Epithelial cell of esophagus (primary cell): Measurements from ENCODE around the gene IKZF2.

Experiments used
- DNase-seq: peaks from one replicate; pipeline ENCODE4 v3.0.0; 2010; ENCODE audit warnings: low read depth
- H3K4me3 ChIP-seq: 2 replicates; pipeline ENCODE4 v1.5.1; 2011; ENCODE audit warnings: mild to moderate bottlenecking, low read length, control low read depth
- TF ChIP-seq, protein P1 (sequence below): IDR thresholded peaks from 2 replicates; pipeline ENCODE4 v1.5.1; 2011; ENCODE audit warnings: low read depth, mild to moderate bottlenecking, low read length, control low read depth, inconsistent platforms; ENCODE audit not compliant: insufficient read depth; ENCODE audit errors: missing control alignments

Gene IKZF2

DNA sequence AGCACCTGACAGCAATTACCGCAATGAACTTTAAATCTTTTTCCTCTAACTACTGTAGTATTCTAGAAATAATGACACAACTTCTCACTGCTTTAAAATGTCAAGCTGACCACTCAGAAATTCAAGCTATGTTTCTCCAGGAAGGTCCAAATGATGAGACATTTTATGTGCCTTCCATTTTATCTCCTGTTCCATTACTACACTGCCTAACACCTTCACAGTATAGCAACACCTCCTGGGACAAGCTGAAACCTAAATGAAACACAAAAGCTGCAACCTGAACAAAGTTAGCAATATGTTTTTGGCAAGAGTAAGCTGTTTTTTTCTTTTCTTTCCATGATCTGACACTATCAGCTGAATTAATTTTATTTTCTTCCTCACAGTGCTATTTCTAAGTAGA, 81.9 kb downstream of the IKZF2 start:
- no peak for DNase-seq
- no peak overlapping the region for H3K4me3 ChIP-seq
- TF ChIP-seq, protein P1, sequence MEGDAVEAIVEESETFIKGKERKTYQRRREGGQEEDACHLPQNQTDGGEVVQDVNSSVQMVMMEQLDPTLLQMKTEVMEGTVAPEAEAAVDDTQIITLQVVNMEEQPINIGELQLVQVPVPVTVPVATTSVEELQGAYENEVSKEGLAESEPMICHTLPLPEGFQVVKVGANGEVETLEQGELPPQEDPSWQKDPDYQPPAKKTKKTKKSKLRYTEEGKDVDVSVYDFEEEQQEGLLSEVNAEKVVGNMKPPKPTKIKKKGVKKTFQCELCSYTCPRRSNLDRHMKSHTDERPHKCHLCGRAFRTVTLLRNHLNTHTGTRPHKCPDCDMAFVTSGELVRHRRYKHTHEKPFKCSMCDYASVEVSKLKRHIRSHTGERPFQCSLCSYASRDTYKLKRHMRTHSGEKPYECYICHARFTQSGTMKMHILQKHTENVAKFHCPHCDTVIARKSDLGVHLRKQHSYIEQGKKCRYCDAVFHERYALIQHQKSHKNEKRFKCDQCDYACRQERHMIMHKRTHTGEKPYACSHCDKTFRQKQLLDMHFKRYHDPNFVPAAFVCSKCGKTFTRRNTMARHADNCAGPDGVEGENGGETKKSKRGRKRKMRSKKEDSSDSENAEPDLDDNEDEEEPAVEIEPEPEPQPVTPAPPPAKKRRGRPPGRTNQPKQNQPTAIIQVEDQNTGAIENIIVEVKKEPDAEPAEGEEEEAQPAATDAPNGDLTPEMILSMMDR, result no peak

DNA sequence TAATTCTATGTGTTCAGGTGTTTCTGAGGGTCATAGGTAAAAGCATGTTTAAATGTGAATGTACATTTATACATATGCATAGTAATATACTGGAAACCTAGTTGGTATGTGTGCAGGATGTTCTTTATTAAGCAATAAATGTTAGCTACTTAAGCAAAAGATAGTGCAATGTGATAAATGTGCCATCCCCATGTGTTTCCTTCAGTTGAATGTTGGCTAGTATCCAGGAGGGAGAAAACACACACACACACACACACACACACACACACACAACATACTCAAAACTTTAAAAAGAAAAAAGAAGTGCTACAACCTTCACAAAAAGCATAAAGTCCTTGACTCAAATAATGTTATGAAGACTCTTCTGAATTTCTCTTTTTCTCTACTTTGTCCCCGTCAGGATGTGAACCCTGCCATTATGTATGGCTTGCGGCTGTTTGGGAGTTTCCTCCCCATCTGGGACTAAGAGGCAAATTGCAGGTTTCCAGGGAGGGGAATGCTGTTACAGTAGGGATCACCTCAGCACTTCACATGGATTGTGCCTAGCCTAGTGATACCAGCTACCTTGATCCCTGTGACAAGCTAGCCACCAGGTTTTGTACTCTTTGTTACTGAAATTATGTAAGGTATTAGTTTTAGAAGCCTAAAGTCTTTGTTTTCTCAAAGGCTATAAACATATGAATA, 82.6 kb downstream of the IKZF2 start:
- TF ChIP-seq, protein P1, result no peak
- no peak for DNase-seq
- no peak overlapping the region for H3K4me3 ChIP-seq

GRCh38 chr2:213067888-213068287, 83.5 kb downstream of the IKZF2 start:
- H3K4me3 ChIP-seq, result no peak overlapping the region
- DNase-seq, result peak; percentile 48

GRCh38 chr2:213066443-213066743, 85.0 kb downstream of the IKZF2 start:
- TF ChIP-seq, protein P1, result no peak
- H3K4me3 ChIP-seq, result peak overlapping the region; percentile 34

More at GRCh38 chr2:213067888-213068287, 83.5 kb downstream of the IKZF2 start:
- TF ChIP-seq, protein P1, result no peak

DNA sequence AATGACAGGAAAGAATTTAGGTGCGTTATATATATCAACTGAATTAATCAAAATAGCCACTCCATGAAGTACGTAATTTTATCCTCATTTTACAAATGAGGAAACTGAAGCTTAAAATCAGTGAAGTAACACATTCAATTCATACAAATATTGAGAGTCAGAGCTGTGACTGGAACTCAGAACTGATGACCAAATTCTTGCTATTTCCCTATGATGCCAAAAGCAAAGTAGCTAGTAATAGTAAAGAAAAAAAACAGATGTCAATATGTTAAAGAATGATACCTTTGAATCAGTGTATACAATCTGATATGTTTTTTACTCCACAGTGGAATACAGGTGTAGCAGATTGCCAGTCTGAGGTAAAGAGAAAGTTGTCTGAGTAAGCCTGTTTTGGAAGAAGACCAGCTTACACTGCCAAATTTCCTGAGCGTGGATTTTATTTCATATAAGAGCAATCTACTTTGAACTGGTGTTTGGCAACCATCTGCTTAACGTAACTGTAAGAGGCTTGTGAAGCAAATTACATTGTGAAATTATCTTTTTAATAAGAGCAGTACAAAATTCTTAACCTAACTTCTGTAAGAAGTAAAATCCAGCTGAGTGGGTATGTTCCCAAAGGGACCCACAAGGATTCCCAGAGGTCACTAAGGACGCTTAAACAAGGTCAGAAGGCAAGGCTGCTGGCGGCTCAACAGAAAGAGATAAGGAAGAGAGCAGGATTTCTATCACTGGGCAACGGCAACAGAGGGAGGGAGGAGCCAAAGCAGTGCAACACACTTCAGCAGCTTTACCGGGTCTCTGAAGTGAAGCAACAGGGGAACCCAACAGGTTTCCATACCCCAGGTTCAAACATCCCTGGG, 85.6 kb downstream of the IKZF2 start:
- DNase-seq, result peak; percentile 30
- H3K4me3 ChIP-seq, result peak overlapping the region; percentile 34
- TF ChIP-seq, protein P1, result no peak

More at GRCh38 chr2:213066443-213066743, 85.0 kb downstream of the IKZF2 start:
- no peak for DNase-seq

- H3K4me3 ChIP-seq, result no peak overlapping the region
- DNase-seq, result no peak
- TF ChIP-seq, protein P1, result no peak
Measured at GRCh38 chr2:213064099-213064498, 87.3 kb downstream of the IKZF2 start.
